ENCODE measurements around the gene DNAJB4. TPM values are rescaled to one million over a fixed set of nuclear protein-coding genes. Genes with fewer than 3 reads are reported as not detected.

Gene DNAJB4
- total and polyA plus RNA-seq, 2 of the 13 experiments (the other 11 are each of a cell fraction or from before 2014, with no cell fraction given) = 4.4 to 18.6 TPM

DNA sequence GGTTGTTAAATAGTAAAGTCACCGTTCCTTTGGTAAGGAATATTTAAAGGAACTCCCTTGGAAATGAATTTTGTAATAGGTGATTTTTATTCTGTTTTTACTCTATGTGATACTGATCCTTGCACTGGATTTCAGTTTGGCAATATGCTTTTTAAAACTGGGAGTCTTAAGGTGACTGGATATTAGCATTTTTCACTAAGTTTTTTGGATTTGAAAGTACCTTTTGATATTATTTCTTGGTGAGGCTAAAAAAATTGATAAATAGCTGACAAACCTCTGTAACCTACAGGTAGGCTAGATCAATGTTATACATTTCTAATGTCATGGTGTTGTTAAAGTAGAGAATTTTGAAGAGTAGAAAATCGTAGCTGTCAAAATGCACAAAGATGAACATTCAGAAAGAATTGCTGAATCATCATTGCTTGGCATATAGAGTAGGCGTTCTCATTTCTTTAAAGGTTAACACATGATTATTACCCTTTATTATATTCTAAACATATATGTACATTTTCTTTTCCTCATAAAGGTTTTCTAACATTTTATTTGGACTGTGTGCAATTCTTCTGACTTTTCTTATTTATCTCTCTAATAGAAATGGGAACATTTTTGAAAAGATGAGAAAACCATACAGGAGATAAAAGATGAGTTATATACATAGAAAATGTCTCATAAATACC, 1.5 kb upstream of the DNAJB4 start:
- Histone ChIP-seq H3K4me2 (ENCODE audit: low read depth, low read length) (0 out of 2 replicates have a peak overlapping the region, but pooled peaks have one; percentile 79), H3K4me3 (replicated peaks in 1 of 3; ENCODE audit: insufficient read depth in 1 of 3, low read depth in 2 of 3, low read length in 3 of 3) (peak overlapping the region in 1 of 3 experiments; percentile 71; a peak in 1 of 6 replicates), H3K9ac (ENCODE audit: insufficient read depth, low read depth, low read length) (no peak overlapping the region), H2AFZ (ENCODE audit: low read length) (no peak overlapping the region), H3K27me3 (ENCODE audit: control insufficient read depth in 1 of 2, insufficient read depth in 2 of 2, low read length in 2 of 2) (no peaks in the 10 kb centered on the region), H3K4me1 (ENCODE audit: insufficient read depth, low read length) (peaks cover 50% of the 10 kb centered on the region), H4K20me1 (ENCODE audit: insufficient read depth, low read length) (no peaks in the 10 kb centered on the region; the same call in none of the 2 replicates), H3K27ac (ENCODE audit: extremely low read length, insufficient read depth, low read length) (peak overlapping the region; percentile 97), H3K79me2 (ENCODE audit: insufficient read depth, low read length) (peaks cover 36% of the 10 kb centered on the region), H3K9me3 (ENCODE audit: low read length) (no peaks in the 10 kb centered on the region), H3K36me3 (replicated peaks in 1 of 2; ENCODE audit: control insufficient read depth in 1 of 2, insufficient read depth in 2 of 2, low read length in 2 of 2) (no peaks in the 10 kb centered on the region)
- 68% methylated on average over 3 of the region's 3 CpGs for WGBS (ENCODE audit: low lambda C conversion rate)
- in situ Hi-C loops (cut with HindIII; ENCODE audit: extremely low pct_ligation_motif_present, low pct_unique_long_range_greater_than_20kb) (no loop called here), intact Hi-C loops (cut with micrococcal nuclease; ENCODE audit: unreplicated experiment) (no loop called here)
- BruUV-seq (replicated peaks) = no TSS peak
- CTCF ChIA-PET (ENCODE audit: low intra/inter-chr PET ratio, low total read pairs) = no interaction called here
- peak; percentile 23 for FAIRE-seq
- DNase-seq (ENCODE audit: low spot score) = no peak
- no peak for ATAC-seq
- POLR2A ChIA-PET = interaction anchor here (1.1 to 9.1 kb wide), 11 partner anchors 8 to 320 kb away, joined by 3 to 161 read pairs (median 14); partner anchors contain the start of genes FUBP1, GIPC2 and ZZZ3
- no peak for TF ChIP-seq ZNF570 (CRISPR knock-in tag; IDR thresholded peaks at IDR 0.05; ENCODE audit: borderline replicate concordance)
- no peak for TF ChIP-seq CHCHD3 (CRISPR knock-in tag; IDR thresholded peaks at IDR 0.05)
- TF ChIP-seq ZNF33B (CRISPR knock-in tag; IDR thresholded peaks at IDR 0.05) = no peak
- peak; percentile 22; the same call in 1 of the 2 replicates for TF ChIP-seq NFE2 (CRISPR knock-in tag; IDR thresholded peaks at IDR 0.05)
- TF ChIP-seq, protein P1, sequence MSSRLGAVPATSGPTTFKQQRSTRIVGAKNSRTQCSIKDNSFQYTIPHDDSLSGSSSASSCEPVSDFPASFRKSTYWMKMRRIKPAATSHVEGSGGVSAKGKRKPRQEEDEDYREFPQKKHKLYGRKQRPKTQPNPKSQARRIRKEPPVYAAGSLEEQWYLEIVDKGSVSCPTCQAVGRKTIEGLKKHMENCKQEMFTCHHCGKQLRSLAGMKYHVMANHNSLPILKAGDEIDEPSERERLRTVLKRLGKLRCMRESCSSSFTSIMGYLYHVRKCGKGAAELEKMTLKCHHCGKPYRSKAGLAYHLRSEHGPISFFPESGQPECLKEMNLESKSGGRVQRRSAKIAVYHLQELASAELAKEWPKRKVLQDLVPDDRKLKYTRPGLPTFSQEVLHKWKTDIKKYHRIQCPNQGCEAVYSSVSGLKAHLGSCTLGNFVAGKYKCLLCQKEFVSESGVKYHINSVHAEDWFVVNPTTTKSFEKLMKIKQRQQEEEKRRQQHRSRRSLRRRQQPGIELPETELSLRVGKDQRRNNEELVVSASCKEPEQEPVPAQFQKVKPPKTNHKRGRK (CRISPR knock-in tag; IDR thresholded peaks at IDR 0.05) = no peak
- peak; percentile 99 for TF ChIP-seq MAFF (IDR thresholded peaks at IDR 0.05; ENCODE audit: low read depth, low read length)
- TF ChIP-seq, protein P2, sequence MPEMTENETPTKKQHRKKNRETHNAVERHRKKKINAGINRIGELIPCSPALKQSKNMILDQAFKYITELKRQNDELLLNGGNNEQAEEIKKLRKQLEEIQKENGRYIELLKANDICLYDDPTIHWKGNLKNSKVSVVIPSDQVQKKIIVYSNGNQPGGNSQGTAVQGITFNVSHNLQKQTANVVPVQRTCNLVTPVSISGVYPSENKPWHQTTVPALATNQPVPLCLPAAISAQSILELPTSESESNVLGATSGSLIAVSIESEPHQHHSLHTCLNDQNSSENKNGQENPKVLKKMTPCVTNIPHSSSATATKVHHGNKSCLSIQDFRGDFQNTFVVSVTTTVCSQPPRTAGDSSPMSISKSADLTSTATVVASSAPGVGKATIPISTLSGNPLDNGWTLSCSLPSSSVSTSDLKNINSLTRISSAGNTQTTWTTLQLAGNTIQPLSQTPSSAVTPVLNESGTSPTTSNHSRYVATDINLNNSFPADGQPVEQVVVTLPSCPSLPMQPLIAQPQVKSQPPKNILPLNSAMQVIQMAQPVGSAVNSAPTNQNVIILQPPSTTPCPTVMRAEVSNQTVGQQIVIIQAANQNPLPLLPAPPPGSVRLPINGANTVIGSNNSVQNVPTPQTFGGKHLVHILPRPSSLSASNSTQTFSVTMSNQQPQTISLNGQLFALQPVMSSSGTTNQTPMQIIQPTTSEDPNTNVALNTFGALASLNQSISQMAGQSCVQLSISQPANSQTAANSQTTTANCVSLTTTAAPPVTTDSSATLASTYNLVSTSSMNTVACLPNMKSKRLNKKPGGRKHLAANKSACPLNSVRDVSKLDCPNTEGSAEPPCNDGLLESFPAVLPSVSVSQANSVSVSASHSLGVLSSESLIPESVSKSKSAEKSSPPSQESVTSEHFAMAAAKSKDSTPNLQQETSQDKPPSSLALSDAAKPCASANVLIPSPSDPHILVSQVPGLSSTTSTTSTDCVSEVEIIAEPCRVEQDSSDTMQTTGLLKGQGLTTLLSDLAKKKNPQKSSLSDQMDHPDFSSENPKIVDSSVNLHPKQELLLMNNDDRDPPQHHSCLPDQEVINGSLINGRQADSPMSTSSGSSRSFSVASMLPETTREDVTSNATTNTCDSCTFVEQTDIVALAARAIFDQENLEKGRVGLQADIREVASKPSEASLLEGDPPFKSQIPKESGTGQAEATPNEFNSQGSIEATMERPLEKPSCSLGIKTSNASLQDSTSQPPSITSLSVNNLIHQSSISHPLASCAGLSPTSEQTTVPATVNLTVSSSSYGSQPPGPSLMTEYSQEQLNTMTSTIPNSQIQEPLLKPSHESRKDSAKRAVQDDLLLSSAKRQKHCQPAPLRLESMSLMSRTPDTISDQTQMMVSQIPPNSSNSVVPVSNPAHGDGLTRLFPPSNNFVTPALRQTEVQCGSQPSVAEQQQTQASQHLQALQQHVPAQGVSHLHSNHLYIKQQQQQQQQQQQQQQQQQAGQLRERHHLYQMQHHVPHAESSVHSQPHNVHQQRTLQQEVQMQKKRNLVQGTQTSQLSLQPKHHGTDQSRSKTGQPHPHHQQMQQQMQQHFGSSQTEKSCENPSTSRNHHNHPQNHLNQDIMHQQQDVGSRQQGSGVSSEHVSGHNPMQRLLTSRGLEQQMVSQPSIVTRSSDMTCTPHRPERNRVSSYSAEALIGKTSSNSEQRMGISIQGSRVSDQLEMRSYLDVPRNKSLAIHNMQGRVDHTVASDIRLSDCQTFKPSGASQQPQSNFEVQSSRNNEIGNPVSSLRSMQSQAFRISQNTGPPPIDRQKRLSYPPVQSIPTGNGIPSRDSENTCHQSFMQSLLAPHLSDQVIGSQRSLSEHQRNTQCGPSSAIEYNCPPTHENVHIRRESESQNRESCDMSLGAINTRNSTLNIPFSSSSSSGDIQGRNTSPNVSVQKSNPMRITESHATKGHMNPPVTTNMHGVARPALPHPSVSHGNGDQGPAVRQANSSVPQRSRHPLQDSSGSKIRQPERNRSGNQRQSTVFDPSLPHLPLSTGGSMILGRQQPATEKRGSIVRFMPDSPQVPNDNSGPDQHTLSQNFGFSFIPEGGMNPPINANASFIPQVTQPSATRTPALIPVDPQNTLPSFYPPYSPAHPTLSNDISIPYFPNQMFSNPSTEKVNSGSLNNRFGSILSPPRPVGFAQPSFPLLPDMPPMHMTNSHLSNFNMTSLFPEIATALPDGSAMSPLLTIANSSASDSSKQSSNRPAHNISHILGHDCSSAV (CRISPR knock-in tag; IDR thresholded peaks at IDR 0.05; ENCODE audit: borderline replicate concordance) = no peak
- TF ChIP-seq MYNN (CRISPR knock-in tag; IDR thresholded peaks at IDR 0.05; ENCODE audit: low read depth) = no peak
- TF ChIP-seq CBX2 (IDR thresholded peaks at IDR 0.05; ENCODE audit: low read depth, low read length) = no peak
- TF ChIP-seq CBX2 (CRISPR knock-in tag; IDR thresholded peaks at IDR 0.05; ENCODE audit: low read depth) = no peak
- TF ChIP-seq RNF2 (conservative IDR thresholded peaks at IDR 0.05; ENCODE audit: low read depth) = no peak
- TF ChIP-seq MAFK (conservative IDR thresholded peaks at IDR 0.05 in 1 of 2, IDR thresholded peaks at IDR 0.05 in 1 of 2; ENCODE audit: low read length in 2 of 2) = peak; percentile 99
